Esophagus squamous epithelium (tissue), 5 donors: ENCODE measurements around the gene PLCB4. TPM values are rescaled to one million over a fixed set of nuclear protein-coding genes. Genes with fewer than 3 reads are reported as not detected.

Experiments used
- DNase-seq: peaks from one replicate; lab custom pipeline; 2025; lab: John Stamatoyannopoulos, UW
- H3K27ac ChIP-seq, 4 donors: fragments of 200-600 bp; sonication (generic); one replicate each; pipeline ENCODE4 v1.5.1; 2016 to 2019; ENCODE audit warnings: mild to moderate bottlenecking in 1 of 4
- H3K27me3 ChIP-seq, 4 donors: fragments of 200-600 bp; sonication (generic); 1 replicate in 3 of 4; 2 replicates in 1 of 4; pipeline versions ENCODE4 v1.5.1 to v1.6.0; 2017 to 2021; ENCODE audit warnings: antibody characterized with exemption in 1 of 4
- H3K36me3 ChIP-seq, 3 donors: fragments of 200-600 bp; sonication (generic); one replicate each; pipeline ENCODE4 v1.5.1; 2016 to 2019
- H3K4me1 ChIP-seq, 3 donors: fragments of 200-600 bp; sonication (generic); one replicate each; pipeline ENCODE4 v1.5.1; 2017 to 2019
- H3K4me3 ChIP-seq, 4 donors: fragments of 200-600 bp; sonication (generic); 1 replicate in 3 of 4; 2 replicates in 1 of 4; pipeline ENCODE4 v1.5.1; 2016 to 2019; ENCODE audit warnings: mild to moderate bottlenecking in 2 of 4, moderate library complexity in 1 of 4
- H3K9me3 ChIP-seq, 3 donors: fragments of 200-600 bp; sonication (generic); one replicate each; pipeline ENCODE4 v1.5.1; 2016 to 2019
- CTCF ChIP-seq, 6 experiments: fragments of 450-650 bp in 4 of 6; fragments of 200-600 bp in 2 of 6; sonication (generic) in 2 of 6; IDR thresholded peaks; one replicate each; pipeline ENCODE4 v1.5.1; 2016 to 2019; ENCODE audit warnings: antibody characterized with exemption in 6 of 6, mild to moderate bottlenecking in 4 of 6, moderate library complexity in 4 of 6
- POLR2A ChIP-seq, 4 donors: fragments of 450-650 bp; IDR thresholded peaks; one replicate each; pipeline ENCODE4 v1.6.1; 2017; ENCODE audit warnings: antibody characterized with exemption in 4 of 4, mild to moderate bottlenecking in 4 of 4, moderate library complexity in 3 of 4
- WGBS, 2 donors: methylation state at CpG; one replicate each; pipeline ENCODE4 v1.1.5; 2018; 5-methylcytosine and 5-hydroxymethylcytosine counted together
- intact Hi-C: fragments of 100-400 bp; cut with DNase I; formaldehyde crosslinking; loops from one replicate; pipeline ENCODE4 v1.15.0; 2022
- total RNA-seq, 4 donors: library from RNA; depleted of rRNA; stranded (reverse); fragments of >200 nt; gene quantifications; one replicate each; pipeline ENCODE4 v1.1.0, GENCODE V29; 2016
- donor health status: DM: yes; HTN: yes; CAD: no.

PLCB4 gene
- total RNA-seq, 4 donors from 2014 or later: 1.1 to 13.7 (median 2.8) TPM

GRCh38 chr20:9225879-9226278 is 157.0 kb downstream of the PLCB4 start:
- intact Hi-C loops: no loop called here

DNA sequence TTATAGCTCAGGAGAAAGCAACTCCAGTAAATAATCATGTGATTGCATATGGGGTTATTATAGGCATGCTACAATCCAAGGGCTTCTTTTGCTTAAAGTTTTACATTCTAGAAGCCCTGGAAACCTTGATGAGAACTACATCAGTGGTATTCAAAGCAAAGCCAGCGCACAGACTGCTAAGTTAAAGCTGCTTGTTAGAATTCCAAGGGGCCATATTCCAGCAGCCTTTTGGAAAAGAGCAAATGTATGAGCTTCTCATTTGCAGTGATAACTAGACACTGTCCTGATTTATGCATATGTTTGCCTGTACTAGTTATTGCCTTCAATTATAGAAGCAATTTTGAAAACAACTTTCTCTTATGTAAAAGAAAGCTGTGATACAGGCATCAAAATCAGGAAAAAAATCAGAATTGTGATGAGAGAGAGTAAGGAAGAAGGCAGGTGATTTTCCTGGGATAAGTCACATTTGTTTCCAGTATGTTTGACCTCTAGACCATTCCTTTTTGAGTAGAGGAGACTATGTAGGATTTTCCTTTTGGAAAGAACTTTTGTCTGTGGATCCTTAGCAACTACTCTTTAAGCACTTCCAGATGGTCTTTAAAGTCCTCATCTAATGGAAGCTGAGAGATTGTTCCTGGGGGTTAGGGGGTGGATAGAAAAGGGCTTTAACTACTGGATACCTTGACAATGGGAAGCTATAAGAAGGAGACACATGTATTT is 159.2 kb downstream of the PLCB4 start:
- intact Hi-C loops: no loop called here
- H3K36me3 ChIP-seq: no peaks in the 10 kb centered on the region

More at GRCh38 chr20:9225879-9226278, 157.0 kb downstream of the PLCB4 start:
- no peak overlapping the region for H3K4me3 ChIP-seq
- TF ChIP-seq POLR2A (IDR thresholded peaks at IDR 0.05) (no peak), CTCF (IDR thresholded peaks at IDR 0.05) (no peak)
- no peaks in the 10 kb centered on the region for H3K9me3 ChIP-seq
- peaks cover 0 to 16% (median 8%) of the 10 kb centered on the region in 3 donors for H3K4me1 ChIP-seq
- no peak for DNase-seq
- 65 to 84% methylated on average over 4 of the region's 4 CpGs for WGBS, 2 donors
- no peaks in the 10 kb centered on the region for H3K36me3 ChIP-seq
- no peak overlapping the region for H3K27ac ChIP-seq
- no peaks in the 10 kb centered on the region for H3K27me3 ChIP-seq

GRCh38 chr20:9228774-9229450 is 160.0 kb downstream of the PLCB4 start:
- no peaks in the 10 kb centered on the region for H3K36me3 ChIP-seq
- H3K27ac ChIP-seq: peak overlapping the region in 2 of 4 donors; percentile 2 to 21
- no peaks in the 10 kb centered on the region for H3K9me3 ChIP-seq
- no peak for DNase-seq
- peaks cover 0 to 21% (median 8%) of the 10 kb centered on the region in 3 donors for H3K4me1 ChIP-seq
- H3K4me3 ChIP-seq: no peak overlapping the region
- TF ChIP-seq CTCF (IDR thresholded peaks at IDR 0.05) (no peak), POLR2A (IDR thresholded peaks at IDR 0.05) (no peak)
- intact Hi-C loops: no loop called here
- no peaks in the 10 kb centered on the region for H3K27me3 ChIP-seq
- 58 to 68% methylated on average over 5 of the region's 5 CpGs for WGBS, 2 donors

More for the DNA sequence above, 159.2 kb downstream of the PLCB4 start:
- WGBS, 2 donors: 85 to 100% methylated on average over 1 of the region's 1 CpG
- H3K9me3 ChIP-seq: no peaks in the 10 kb centered on the region
- DNase-seq: no peak
- H3K4me1 ChIP-seq: peaks cover 0 to 16% (median 8%) of the 10 kb centered on the region in 3 donors
- H3K27ac ChIP-seq: peak overlapping the region in 2 of 4 donors; percentile 2 to 21
- no peak overlapping the region for H3K4me3 ChIP-seq
- H3K27me3 ChIP-seq: no peaks in the 10 kb centered on the region
- TF ChIP-seq POLR2A (IDR thresholded peaks at IDR 0.05) (no peak), CTCF (IDR thresholded peaks at IDR 0.05) (no peak)

- H3K4me1 ChIP-seq: peaks cover 0 to 30% (median 8%) of the 10 kb centered on the region in 3 donors
- H3K4me3 ChIP-seq: no peak overlapping the region
- TF ChIP-seq CTCF (IDR thresholded peaks at IDR 0.05): no peak
- no peaks in the 10 kb centered on the region for H3K9me3 ChIP-seq
- H3K27me3 ChIP-seq: no peaks in the 10 kb centered on the region
- no peaks in the 10 kb centered on the region for H3K36me3 ChIP-seq
- DNase-seq: no peak
- H3K27ac ChIP-seq: no peak overlapping the region
- intact Hi-C loops: no loop called here
Measured at GRCh38 chr20:9230406-9230805, 161.5 kb downstream of the PLCB4 start.

DNA sequence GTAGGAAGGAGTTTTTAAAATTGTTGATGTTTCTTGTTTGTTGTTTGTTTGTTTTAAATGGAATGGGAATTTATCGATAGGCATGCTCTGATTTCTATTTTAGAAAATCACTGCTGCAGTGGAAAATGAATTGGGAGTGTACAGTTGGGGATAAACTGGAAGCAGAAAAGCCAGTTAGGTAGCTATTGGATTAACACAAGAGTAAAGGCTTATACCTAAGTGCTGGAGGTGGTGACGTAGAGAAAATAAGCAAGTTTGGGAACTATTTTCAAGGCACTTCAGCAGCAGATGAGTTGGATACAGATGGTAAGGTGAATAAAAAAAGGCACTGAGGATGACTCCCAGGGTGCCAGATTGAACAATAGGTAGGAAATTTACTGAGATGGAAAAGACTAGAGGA is 164.9 kb downstream of the PLCB4 start:
- 70 to 76% methylated on average over 2 of the region's 2 CpGs for WGBS, 2 donors
- intact Hi-C loops: no loop called here
- H3K27ac ChIP-seq: no peak overlapping the region

More for the DNA sequence above, 164.9 kb downstream of the PLCB4 start:
- Histone ChIP-seq H3K9me3 (no peaks in the 10 kb centered on the region), H3K27me3 (no peaks in the 10 kb centered on the region), H3K36me3 (no peaks in the 10 kb centered on the region), H3K4me3 (no peak overlapping the region), H3K4me1 (peaks cover 0 to 32% (median 8%) of the 10 kb centered on the region in 3 donors)
- TF ChIP-seq POLR2A (IDR thresholded peaks at IDR 0.05) (no peak), CTCF (IDR thresholded peaks at IDR 0.05) (no peak)
- DNase-seq: no peak
